Kasumi-1 (cell line): ENCODE measurements around the gene RBKS.
A peak's percentile ranks its signal among the peaks of the same experiment; 100 is the strongest.
"Not testable (repeated sequence)": the region's sequence is repeated elsewhere in the genome, so short reads cannot be mapped to it uniquely, and the experiment has no call there.

Experiments
- DNase-seq, 2 experiments: peaks; one replicate each; lab custom pipeline; 2025; lab: John Stamatoyannopoulos, UW

Gene RBKS

DNA sequence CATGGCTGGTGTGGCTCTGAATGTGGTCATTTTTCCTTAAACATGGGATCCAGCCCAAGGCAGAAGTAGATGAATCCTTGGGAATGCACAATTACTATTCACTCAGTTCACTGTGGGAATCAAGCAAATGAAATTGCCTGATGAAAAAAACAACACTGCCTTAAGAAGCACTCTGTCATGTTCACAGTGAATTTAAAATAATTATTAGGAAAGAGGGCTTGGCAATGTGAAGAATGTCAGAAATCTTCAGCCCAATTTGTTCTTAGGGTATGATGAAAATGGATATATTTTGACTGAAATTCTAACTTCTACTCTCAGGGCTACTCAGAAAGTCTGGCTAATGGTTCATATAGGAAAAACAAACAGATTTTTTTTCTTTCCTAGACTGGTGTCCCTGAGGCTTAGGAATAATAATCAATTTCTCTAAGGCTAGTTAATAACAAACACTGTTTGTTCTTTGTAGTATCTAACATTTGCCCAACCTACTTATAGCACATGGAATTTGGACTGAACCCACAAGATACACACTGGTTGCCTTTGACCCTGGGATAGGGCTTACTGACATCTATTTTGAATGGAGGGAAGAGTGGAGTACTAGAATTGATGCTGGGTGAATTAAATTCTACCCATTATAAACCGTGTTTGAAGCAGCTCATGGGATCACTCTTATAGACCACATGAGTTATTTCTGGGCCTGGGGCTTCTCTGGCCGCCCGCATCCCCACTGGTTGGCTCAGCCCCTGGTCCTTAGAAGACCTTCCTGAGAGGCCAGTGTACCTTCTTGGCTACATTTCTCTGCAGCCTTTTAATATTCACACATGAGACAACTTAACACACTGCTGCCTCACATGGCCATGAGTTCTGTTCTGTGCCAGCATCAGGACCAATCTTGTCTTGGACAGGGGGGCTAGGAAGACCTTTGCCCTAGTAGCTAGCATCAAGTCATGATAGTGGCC lies 127.0 kb downstream of the RBKS start:
- no peak for DNase-seq

DNA sequence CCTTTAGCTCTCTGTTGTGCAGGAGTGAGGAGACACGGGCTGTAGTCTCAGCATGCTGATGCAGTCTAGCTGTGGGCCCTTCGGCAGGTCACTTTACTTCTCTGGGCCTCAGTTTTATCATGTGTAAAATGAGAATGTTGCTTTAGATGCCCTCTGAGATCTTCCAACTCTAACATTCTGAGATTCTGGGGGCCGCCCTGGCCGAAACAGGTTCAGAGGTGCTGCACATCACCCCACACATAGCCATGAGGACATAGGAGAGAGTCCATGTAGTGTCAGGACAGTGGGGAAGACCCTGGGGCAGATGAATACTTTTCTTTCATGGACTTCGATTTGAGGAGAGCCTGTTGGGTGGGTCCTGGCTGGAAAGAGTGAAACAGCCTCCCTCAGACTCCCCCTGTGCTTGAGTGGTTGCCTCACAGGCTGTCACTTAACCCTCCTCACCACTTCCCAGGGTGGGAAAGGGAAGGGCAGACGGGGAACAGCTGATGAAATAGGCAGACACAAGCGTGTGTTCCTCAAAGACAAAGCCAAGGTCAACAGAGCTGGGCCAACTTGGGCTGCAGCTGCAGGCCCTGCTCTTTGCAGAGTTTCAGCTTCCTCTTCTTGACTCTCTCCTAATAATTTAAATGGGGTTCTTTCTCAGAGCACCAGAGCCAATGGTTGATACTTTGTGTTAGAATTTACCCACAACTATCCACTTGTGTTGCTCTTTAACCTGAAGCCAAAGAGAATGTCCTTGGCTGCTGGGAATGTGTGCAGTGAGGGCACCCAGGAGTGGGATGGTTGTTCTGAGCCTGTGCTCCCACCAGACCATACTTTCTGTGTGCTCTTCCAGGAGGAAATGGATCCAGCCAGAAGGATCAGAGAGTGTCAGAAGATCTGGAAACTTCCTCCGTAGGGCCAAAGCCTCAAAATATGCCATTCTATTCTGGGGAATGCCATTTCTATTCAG lies 133.4 kb downstream of the RBKS start:
- peak; percentile 76 to 86 for DNase-seq

DNA sequence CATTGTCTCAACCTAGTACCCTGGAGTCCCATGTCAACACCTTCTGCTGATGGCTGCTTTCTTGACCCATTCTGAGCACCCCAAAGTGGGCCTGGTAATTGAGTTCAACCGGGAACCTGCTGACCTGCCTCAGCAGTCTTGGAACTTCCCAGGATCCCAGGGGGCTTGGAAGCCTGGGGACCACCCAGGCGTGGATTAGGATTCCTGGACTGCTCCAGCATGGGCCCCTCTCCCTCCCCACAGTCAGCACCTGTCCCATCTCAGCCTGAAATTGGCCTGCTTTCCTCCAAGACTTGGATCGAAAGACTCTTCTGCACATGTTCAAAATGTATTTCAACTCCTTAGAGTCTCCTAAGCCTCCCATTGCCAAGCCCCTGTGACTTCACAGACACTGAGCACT lies 134.1 kb downstream of the RBKS start:
- DNase-seq: no peak

DNA sequence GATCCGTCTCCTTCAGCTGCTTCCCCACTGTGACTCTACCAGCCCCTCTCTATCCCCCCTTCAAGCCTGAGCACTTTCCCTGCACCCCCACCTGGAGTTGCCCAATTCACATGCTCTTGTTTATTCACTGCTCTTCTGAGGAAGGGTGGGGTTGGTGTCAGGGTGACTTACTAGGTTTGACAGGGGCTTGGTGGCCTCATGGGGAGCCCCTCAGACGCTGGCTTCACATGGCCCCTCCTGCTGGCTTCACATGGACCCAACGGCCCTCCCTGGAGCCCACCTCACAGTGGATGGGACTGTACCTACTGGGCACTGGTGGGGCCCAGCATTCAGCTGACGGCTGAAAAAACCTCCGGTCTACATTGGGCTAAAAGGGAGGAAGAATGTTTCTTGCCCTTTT lies 135.4 kb downstream of the RBKS start:
- DNase-seq: no peak

DNA sequence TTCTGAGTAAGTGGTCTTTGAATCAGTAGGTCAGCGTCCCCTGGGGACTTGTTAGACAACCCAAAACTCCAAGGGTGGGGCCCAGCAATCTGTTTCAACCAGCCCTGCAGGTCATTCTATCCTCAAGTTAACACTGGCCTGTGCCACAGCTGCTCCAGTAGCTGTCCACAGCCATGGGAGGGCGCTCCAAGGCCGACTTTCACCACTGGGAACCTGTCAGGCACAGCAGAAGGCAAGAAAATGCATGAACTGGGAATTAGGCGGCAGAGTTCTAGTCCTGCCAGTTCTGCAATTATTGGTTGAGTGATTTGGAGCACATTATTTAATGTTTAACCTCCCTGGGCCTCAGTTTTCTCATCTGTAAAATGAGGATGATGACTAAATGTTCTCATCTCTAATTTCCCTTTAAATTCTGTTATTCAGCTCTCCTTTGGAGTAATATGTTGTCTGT lies 136.0 kb downstream of the RBKS start:
- DNase-seq: peak; percentile 84

DNA sequence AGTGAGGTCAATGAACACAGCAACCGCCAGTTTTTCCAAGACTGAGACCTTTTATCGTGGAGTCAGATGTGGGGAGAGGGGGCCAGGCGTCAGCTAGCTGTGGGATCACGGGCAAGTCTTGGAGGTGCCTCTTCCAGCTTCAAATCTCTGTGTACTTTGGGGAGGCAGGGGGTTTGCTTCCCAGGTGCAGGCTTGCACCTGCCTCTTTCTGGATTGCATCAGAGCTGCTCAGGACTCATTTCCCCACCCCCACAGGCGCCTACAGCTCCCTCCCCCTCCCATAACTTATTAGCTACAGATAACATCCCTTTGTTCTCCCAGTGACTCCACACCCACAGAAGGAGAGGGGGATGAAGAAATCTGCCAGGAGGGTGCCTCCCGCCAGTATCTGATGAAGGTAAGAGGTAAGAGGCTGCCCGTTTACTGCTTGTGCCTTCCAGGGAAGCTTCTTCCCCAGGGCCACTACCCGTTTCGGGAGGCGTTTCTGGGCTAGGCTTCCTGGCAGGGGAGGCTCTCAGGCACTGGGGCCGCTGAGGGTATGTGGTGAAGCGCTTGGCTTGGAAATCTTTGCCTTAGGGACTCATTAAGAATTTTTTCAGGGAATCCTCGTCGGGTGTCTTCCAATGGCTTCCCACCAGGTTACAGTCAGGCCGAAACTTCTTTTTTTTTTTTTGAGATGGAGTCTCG lies 137.5 kb downstream of the RBKS start:
- no peak for DNase-seq

DNA sequence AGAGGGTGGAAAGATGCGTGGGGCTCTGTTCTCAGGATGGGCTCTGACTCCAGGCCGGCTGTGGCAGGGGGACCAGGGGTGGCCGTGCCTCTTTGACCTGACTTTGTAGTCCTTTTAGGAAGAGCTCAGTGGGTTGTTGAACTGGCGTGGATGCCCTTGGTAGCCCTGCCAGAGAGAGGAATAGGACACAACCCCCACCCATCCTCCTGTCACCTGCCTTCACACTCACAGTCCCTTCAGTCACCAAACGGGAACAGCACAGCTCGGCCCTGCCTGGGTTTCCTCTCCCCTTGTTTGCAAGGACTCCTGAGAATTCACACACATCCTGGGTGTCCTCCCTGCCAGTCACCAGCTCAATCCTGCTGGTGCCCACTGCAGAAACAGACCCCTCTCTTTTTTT lies 138.8 kb downstream of the RBKS start:
- no peak for DNase-seq

DNA sequence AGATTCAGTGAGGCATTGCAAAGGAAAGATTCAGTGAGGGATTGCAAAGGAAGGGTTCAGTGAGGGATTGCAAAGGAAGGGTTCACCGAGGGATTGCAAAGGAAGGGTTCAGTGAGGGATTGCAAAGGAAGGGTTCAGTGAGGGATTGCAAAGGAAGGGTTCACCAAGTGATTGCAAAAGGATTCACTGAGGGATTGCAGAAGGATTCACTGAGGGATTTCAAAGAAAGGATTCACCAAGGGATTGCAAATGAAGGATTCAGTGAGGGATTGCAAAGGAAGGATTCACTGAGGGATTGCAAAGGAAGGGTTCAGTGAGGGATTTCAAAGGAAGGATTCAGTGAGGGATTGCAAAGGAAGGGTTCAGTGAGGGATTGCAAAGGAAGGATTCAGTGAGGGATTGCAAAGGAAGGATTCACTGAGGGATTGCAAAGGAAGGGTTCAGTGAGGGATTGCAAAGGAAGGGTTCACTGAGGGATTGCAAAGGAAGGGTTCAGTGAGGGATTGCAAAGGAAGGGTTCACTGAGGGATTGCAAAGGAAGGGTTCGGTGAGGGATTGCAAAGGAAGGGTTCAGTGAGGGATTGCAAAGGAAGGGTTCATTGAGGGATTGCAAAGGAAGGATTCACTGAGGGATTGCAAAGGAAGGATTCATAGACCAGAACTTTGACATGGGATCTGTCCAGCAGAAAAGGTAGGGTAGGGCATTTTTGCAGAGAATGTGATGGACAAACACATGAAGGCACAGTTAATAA lies 141.2 kb downstream of the RBKS start:
- DNase-seq: not testable (repeated sequence)

DNA sequence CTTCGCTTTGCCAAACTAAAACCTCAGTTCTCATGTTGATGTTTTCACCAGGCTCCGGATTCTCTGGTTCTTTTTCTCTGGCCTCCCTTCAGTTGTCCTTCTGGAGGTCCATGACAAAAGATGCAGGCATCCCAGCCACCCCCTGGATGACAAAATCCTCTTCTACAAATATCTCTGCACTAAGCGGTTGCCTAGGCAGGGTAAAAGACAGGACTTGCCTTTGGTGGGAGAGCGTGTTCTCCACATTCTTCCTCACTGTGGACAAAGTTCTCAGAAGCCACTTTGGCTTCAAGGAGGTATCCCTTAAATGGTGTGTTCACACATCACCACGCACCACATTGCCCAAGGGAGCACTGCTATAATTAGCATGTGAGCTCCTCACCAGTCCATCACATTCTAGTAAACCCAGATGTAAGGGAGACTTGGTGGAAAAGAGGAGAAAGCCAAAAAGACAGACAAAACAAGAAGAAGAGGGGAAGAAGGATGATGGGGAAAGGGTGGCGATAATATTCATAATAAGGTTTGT lies 142.3 kb downstream of the RBKS start:
- no peak for DNase-seq

DNA sequence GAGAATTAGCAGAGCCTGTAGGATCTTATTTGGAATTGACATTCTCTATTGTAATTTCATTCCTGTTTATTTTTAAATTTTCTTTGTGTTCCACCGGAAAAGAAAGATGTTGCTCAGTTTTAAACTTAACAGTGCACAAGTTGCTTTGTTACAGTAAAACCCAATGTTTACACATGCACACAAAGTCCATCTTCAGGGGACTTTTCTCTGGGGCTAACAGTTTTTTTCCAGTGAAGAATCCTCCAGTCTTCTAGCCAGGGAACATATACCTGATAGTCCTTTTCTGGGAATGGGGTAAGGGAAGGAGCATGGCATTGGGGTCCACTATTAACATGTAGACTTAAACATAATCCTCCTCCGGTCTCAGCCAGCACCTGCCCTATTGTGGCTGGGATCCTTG lies 143.9 kb downstream of the RBKS start:
- no peak for DNase-seq

DNA sequence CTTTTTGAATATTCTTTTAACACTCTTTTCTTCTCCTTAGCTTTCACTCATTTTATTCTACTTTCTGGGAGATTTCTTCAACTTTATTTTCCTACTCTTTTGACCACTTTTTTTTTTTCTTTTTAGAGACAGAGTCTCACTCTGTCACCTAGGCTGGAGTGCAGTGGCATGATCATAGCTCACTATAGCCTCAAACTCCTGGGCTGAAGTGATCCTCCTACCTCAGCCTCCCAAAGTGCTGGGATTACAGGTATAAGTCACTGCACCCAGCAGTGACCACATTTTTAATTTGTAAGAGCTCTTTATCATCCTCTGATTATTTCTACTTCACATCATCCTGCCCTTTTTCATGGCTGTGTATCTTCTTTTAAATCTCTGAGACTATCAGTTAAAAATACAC lies 144.7 kb downstream of the RBKS start:
- DNase-seq: not testable (repeated sequence)

DNA sequence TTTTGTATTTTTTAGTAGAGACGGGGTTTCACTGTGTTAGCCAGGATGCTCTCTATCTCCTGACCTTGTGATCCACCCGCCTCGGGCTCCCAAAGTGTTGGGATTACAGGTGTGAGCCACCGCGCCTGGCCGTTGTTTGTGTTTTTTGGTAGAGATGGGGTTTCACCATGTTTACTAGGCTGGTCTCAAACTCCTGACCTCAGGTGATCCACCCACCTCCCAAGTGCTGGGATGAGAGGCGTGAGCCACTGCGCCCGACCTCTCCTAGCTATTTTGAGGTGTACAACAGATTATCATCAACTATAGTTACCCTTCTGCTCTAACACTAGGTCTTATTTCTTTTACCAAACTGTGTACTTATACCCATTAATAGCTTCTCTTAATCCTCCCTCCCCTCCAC lies 147.6 kb downstream of the RBKS start:
- no peak for DNase-seq

DNA sequence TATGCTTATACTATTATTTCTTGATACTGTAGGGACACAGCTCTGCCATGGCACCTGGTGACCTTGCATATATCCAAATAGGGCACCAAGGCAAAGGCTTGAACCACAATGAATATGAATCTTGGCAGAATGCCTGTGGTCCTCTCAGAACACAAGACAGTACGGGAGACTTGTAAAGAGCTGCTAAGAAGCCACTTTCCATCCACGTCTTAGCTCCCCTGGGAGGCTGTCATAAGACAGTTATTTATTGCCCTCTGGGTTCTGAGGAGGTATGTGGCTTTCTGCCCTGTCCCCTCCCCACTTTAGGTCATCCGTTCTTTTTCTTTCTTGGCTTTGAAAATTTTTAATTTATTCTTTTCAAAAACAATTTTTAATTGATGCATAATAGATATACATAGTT lies 148.5 kb downstream of the RBKS start:
- no peak for DNase-seq

DNA sequence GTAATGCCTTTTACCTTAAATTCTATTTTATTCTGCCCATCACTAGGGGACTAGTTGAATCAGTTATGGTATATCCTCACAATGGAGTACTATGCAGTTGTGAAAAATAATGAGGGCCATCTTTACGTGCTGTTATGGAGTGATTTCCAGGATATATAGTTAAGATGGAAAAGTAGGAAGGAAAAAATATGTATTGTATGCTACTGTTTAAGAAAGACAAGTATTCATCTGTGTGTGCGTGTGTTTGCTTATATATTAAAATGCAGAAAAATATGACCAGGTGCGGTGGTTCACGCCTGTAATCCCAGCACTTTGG lies 151.2 kb downstream of the RBKS start:
- no peak for DNase-seq

DNA sequence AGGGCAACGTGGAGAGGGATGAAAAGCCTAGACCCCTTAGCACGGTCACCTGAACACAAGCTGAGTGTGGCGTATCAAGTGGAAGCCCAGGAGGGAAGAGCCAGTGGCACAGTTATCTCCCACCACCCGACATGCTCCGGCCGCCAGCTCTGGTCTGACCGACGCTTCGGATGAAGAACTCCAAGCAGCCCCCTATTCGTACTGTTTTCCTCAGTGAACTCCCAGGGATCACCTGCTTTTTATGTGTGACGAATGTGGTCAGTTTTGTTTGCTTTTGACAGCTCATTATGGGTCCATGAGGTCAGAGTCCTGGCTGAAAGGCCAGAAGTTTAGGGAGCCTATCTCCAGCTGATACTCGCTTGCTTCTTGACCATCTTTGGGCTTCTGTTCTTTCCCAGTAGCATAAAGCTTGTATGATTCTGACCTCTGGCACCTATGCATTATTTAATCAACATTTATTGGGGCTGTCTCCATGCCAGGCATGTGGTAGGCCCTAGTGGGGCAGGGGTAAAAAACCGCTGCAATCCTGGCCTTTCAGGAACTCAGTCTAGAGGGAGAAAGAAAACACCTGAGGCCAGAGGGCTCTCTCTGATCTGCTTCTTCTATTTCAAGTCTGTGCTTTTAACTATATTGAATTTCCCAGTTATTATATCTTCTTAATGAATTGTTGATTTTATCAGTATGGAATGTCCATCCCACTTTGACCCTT lies 151.7 kb downstream of the RBKS start:
- DNase-seq: no peak

DNA sequence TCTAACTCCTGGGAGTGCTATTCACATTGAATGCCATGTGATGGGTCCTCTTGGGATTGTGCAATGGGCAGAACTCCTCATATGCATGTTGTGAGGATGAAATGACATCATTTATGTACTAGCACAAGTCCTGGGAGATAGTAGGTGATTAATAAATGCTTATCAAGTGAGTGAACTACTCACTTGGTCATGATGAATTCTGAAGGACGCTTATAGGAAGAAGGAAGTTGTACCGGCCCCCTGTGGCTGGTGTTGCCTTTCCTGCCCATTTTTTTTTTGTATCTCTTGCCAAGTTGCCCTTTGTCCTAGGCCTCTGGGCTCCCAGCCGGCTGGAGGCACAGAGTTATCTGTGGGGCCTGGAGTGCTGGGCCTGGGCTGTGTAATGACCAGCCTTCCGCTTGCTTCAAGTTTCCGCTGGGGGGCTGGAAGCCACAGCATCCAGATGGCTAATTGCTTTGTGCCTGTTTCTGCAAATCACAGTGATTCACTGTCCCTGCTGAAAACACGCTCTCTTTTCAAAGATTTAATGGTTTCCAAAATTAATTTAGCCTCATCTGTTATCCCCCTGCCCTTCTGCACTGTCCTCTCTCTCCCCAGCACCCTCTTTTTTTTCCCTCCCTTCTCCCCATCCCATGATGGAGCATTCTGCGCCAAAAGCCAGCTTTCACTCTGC lies 152.4 kb downstream of the RBKS start:
- peak in 1 of 2 experiments; percentile 11 for DNase-seq

DNA sequence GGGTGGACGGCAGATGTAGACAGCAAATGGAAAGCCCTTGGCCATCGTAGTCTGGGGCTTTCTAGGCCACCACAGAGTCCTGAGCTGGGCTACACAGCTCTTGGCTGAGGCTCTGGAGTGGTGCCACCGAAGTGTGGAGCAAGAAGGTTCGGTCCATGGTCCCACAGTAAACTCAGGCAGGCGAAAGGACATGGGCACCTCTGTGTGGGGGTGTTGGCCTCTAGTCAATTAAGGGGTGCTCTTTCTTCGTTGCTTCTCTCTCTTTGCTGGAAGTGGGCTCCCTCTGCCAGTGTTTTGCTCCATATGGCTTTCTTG lies 153.3 kb downstream of the RBKS start:
- no peak for DNase-seq

DNA sequence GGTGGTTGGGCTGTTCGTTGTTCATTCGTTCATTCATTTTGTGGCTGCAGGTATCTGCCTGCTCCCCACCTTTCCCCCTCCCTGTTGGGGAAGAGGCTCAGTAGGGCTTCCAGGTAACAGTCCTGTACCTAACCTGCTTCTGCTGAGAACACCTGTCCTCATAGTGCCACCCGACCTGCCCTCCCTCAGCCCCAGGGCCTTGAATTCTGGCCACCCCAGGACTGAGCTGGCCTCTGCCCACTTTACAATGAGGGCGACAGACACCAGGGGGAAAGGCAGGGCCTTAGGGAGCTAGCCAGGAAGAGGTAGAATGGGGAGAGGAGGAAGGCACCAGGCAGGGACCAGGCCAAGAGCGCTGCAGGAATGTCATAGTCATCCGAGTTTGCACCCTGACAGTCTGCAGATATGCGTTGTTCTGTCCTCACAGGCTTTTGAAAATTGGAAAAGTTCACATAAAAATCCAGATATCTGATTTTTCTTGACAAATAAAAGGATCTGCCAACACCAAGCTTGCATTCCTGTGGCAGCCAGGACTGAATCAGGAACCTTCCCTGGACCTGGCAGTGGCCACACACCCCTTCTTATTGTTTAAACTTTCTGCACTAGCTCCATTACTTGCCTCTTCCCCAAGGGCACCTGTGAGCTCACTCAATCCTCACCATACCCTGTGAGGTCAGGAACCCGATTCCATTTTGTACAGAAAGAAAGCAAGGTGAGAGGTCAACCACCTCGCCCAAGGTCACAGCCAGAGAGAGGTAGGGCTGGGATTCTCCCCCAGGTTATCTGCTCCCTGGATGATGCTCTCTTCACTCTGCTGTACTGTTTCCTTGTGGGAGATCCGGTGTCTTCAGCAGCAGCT lies 153.9 kb downstream of the RBKS start:
- DNase-seq: no peak

DNA sequence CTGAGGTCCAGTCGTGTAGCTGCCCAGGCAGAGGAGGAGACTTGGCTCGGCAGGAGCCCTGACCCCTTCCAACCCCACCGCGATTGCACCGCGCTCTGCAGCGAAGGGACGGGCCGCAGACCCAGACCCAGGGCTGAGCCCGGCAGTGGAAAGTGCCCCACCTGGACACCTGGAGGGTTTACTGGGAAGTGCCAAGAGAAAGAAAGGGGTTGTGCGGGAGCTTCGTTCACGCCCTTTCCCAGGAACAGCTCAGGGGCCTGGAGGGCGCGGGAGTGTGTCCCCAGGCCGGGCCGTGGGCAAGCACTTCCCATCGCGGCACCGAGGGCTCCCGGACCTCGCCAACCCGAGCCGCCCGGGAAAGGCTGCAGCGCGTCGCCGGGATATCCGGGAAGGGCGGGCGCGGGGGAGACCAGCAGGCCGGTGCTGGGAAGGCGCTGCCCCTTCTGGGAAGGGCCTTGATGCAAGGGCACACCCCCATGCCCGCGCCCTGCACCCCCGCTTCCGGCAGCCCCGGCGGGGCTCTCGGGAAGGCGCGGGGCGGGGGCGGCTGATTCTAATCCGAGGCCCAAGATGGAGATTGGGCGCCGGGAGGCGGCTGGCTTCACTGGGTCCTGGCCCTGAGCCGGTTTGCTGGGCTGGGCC lies 154.8 kb downstream of the RBKS start:
- DNase-seq: no peak
